Karpas-422 (cell line): Measurements from ENCODE around the gene BRSK2. TPM values are rescaled to one million over a fixed set of nuclear protein-coding genes. Genes with fewer than 3 reads are reported as not detected.

Source experiments
- DNase-seq: peaks from one replicate; pipeline ENCODE4 v3.0.0-alpha.2; 2015
- H2AFZ ChIP-seq: fragments of 200-600 bp; sonication (generic); 2 replicates; pipeline ENCODE4 v1.6.1; 2014; ENCODE audit warnings: antibody characterized with exemption, low read length, mixed read lengths
- H3K27ac ChIP-seq: fragments of 200-600 bp; sonication (generic); 2 replicates; pipeline ENCODE4 v1.5.1; 2014; ENCODE audit warnings: mild to moderate bottlenecking, low read length, moderate library complexity
- H3K27me3 ChIP-seq: fragments of 200-600 bp; sonication (generic); 2 replicates; pipeline ENCODE4 v1.6.1; 2014; ENCODE audit warnings: low read length, mixed read lengths
- H3K36me3 ChIP-seq: fragments of 200-600 bp; sonication (generic); 2 replicates; pipeline ENCODE4 v1.6.1; 2014; ENCODE audit warnings: low read length, mixed read lengths; ENCODE audit not compliant: insufficient read depth
- H3K4me1 ChIP-seq: fragments of 200-600 bp; sonication (generic); 2 replicates; pipeline ENCODE4 v1.6.1; 2014; ENCODE audit warnings: mild to moderate bottlenecking, low read length, mixed read lengths
- H3K4me2 ChIP-seq: fragments of 200-600 bp; sonication (generic); 2 replicates; pipeline ENCODE4 v1.6.1; 2014; ENCODE audit warnings: low read length, low read depth, mild to moderate bottlenecking; ENCODE audit not compliant: poor library complexity, severe bottlenecking
- H3K4me3 ChIP-seq: fragments of 200-600 bp; sonication (generic); 2 replicates; pipeline ENCODE4 v1.5.1; 2014; ENCODE audit warnings: mild to moderate bottlenecking, antibody characterized with exemption, low read length, mixed read lengths
- H3K79me2 ChIP-seq: fragments of 200-600 bp; sonication (generic); 2 replicates; pipeline ENCODE4 v1.6.1; 2014; ENCODE audit warnings: mild to moderate bottlenecking, low read length, mixed read lengths
- H3K9ac ChIP-seq: fragments of 200-600 bp; sonication (generic); 2 replicates; pipeline ENCODE4 v1.6.0; 2014; ENCODE audit warnings: low read length
- H3K9me2 ChIP-seq: fragments of 200-600 bp; sonication (generic), shearing (Covaris generic); replicated peaks from 2 replicates; pipeline ENCODE4 v1.6.0; 2014; ENCODE audit warnings: mild to moderate bottlenecking, low read length, moderate library complexity; ENCODE audit not compliant: insufficient read depth
- H3K9me3 ChIP-seq: fragments of 300-700, 200-600 bp; sonication (generic); 2 replicates; pipeline ENCODE4 v1.6.1; 2014; ENCODE audit warnings: low read length, mixed read lengths
- H4K20me1 ChIP-seq: fragments of 200-600 bp; sonication (generic); 2 replicates; pipeline ENCODE4 v1.6.1; 2014; ENCODE audit warnings: mild to moderate bottlenecking, antibody characterized with exemption, low read length, low read depth; ENCODE audit not compliant: insufficient read depth
- total RNA-seq: library from RNA; depleted of rRNA; stranded (reverse); fragments of >200 nt; shearing (Covaris generic); gene quantifications from 2 replicates; pipeline ENCODE4 v1.2.3, GENCODE V29; 2014; ENCODE audit warnings: low replicate concordance

BRSK2 gene
- total RNA-seq, 1 experiment from 2014 or later: not detected

DNA sequence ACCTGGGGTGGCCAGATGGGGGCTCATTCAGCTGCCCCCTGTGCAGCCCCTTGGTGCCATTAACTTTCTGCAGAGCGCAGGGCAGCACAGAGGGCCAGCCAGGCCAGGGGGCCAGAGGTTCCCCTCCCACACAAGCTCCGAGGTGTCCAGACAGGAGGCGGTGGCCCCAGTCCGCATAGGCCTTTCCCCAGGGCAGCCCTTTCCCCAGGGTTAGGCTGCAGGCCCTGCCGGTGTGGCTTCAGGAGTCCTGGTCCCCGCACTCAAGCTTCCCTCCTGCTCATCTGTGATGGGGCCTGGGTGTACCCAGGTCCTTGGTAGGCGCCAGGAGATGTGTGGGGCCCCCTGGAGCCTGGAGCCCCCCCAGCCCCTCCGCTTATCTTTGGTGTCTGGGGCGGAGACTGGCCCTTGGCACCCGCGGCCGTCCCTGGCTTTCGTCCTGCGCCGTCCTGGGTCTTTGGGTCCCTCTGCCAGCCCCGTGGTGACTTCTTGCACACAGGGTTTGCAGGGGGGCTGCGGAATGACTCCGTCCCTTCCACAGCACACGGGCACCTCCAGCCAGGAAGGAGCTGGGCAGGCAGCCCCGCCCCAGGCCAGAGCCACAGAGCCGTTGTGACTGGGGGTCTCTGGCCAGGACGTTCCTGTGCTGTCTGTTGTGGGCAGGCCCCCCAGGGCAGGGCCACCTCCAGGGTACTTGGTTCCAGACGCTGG, 8.9 kb downstream of the BRSK2 start:
- Histone ChIP-seq H4K20me1 (peaks cover 8% of the 10 kb centered on the region; the same call in 1 of the 2 replicates), H3K9me2 (no peaks in the 10 kb centered on the region), H3K4me2 (no peak overlapping the region), H3K4me1 (peaks cover 2% of the 10 kb centered on the region; the same call in 1 of the 2 replicates), H3K9me3 (no peaks in the 10 kb centered on the region), H3K9ac (no peak overlapping the region), H3K27ac (no peak overlapping the region), H2AFZ (no peak overlapping the region), H3K4me3 (no peak overlapping the region), H3K79me2 (no peaks in the 10 kb centered on the region), H3K36me3 (no peaks in the 10 kb centered on the region), H3K27me3 (no peaks in the 10 kb centered on the region)
- DNase-seq: no peak

GRCh38 chr11:1399386-1400316, 9.9 kb downstream of the BRSK2 start:
- Histone ChIP-seq H3K36me3 (no peaks in the 10 kb centered on the region), H3K9me2 (no peaks in the 10 kb centered on the region), H2AFZ (no peak overlapping the region), H3K27ac (no peak overlapping the region), H3K9me3 (no peaks in the 10 kb centered on the region), H4K20me1 (peaks cover 8% of the 10 kb centered on the region; the same call in 1 of the 2 replicates), H3K4me1 (peaks cover 2% of the 10 kb centered on the region; the same call in 1 of the 2 replicates), H3K4me3 (no peak overlapping the region), H3K27me3 (no peaks in the 10 kb centered on the region), H3K79me2 (no peaks in the 10 kb centered on the region), H3K4me2 (no peak overlapping the region), H3K9ac (no peak overlapping the region)
- peak; percentile 25 for DNase-seq

DNA sequence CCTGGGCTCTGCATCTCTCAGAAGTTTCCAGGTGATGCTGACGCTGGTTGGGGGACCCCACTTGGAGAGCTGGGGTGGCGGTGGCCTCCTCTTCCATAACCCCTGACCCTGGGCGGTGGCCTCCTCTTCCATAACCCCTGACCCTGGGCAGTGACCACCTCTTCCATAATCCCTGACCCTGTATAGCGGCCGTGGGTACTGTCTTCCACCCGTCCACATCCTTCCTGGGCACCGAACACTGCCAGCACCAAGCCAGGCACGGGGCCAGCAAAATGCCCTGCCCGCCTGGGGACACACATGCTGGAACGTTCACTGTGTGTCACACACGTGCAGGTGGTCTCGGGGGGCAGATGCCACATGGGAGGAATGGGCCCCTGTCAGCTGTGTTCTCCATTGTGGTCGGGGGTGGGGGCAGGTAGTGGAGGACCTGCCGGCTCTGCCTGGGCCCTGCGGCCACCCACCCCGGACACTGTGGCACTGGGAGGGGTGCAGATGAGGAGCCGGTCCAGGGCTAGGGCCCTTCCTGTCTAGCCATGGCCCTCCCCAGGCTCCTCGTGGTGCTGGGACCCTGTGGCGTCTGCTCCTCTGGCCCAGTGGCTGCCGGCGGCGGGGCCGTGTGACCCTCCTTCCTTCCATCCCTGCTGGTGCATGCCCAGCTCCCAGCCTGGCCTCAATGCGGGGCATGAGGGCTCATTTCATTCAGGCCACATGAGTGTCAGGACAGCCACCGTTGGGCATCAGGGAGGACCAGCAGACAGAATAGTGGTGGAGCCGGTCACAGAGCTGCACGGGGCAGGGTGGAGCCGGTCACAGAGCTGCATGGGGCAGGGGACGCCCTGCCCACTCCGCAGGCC, 10.8 kb downstream of the BRSK2 start:
- H3K9me2 ChIP-seq: no peaks in the 10 kb centered on the region
- no peaks in the 10 kb centered on the region for H3K9me3 ChIP-seq
- DNase-seq: no peak
- H3K27ac ChIP-seq: no peak overlapping the region
- no peaks in the 10 kb centered on the region for H3K27me3 ChIP-seq
- no peak overlapping the region for H3K4me3 ChIP-seq
- H3K36me3 ChIP-seq: no peaks in the 10 kb centered on the region
- no peak overlapping the region for H2AFZ ChIP-seq
- H3K4me1 ChIP-seq: peaks cover 2% of the 10 kb centered on the region; the same call in 1 of the 2 replicates
- no peak overlapping the region for H3K4me2 ChIP-seq
- no peaks in the 10 kb centered on the region for H3K79me2 ChIP-seq
- no peak overlapping the region for H3K9ac ChIP-seq
- H4K20me1 ChIP-seq: peaks cover 8% of the 10 kb centered on the region; the same call in 1 of the 2 replicates

GRCh38 chr11:1401171-1401445, 11.4 kb downstream of the BRSK2 start:
- Histone ChIP-seq H4K20me1 (peaks cover 8% of the 10 kb centered on the region; the same call in 1 of the 2 replicates), H3K4me2 (no peak overlapping the region), H2AFZ (no peak overlapping the region), H3K9me2 (no peaks in the 10 kb centered on the region), H3K9me3 (no peaks in the 10 kb centered on the region), H3K9ac (no peak overlapping the region), H3K27ac (no peak overlapping the region), H3K36me3 (no peaks in the 10 kb centered on the region), H3K4me1 (peaks cover 2% of the 10 kb centered on the region; the same call in 1 of the 2 replicates), H3K79me2 (no peaks in the 10 kb centered on the region), H3K4me3 (no peak overlapping the region), H3K27me3 (no peaks in the 10 kb centered on the region)
- DNase-seq: no peak

DNA sequence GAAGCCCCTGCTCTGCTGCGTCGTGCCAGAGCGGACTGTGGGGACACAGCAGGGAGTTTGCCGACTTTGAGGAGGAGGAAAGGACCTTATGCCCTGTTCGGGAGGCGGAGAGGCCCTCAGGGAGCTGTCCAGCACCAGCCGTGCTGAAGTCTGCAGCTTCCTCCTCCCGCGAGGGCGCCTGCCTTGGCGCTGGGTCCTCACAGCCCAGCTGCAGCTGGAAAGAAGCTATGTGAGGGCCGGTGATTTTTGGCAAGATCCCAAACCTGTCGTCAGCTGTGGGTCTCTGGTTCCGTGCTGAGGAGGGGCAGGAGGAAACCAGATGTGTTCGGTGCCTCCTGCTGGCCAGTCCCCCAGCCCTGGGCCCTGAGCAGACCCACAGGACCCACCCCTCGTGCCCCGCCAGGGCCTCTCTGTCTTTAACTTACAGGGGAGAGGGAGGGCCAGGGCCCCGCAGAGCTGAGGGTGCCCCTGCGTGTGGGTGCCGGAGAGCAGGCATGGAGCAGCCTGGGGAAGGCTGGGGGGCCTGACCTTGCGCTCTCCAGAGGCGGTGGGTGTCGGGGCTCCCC, 12.0 kb downstream of the BRSK2 start:
- H3K9me2 ChIP-seq: no peaks in the 10 kb centered on the region
- H3K4me1 ChIP-seq: peaks cover 2% of the 10 kb centered on the region; the same call in 1 of the 2 replicates
- no peak overlapping the region for H3K4me3 ChIP-seq
- H3K9ac ChIP-seq: no peak overlapping the region
- no peak overlapping the region for H2AFZ ChIP-seq
- no peaks in the 10 kb centered on the region for H3K27me3 ChIP-seq
- DNase-seq: peak; percentile 85
- H3K36me3 ChIP-seq: no peaks in the 10 kb centered on the region
- H3K4me2 ChIP-seq: no peak overlapping the region
- no peaks in the 10 kb centered on the region for H3K79me2 ChIP-seq
- peaks cover 8% of the 10 kb centered on the region; the same call in 1 of the 2 replicates for H4K20me1 ChIP-seq
- H3K9me3 ChIP-seq: no peaks in the 10 kb centered on the region
- no peak overlapping the region for H3K27ac ChIP-seq

DNA sequence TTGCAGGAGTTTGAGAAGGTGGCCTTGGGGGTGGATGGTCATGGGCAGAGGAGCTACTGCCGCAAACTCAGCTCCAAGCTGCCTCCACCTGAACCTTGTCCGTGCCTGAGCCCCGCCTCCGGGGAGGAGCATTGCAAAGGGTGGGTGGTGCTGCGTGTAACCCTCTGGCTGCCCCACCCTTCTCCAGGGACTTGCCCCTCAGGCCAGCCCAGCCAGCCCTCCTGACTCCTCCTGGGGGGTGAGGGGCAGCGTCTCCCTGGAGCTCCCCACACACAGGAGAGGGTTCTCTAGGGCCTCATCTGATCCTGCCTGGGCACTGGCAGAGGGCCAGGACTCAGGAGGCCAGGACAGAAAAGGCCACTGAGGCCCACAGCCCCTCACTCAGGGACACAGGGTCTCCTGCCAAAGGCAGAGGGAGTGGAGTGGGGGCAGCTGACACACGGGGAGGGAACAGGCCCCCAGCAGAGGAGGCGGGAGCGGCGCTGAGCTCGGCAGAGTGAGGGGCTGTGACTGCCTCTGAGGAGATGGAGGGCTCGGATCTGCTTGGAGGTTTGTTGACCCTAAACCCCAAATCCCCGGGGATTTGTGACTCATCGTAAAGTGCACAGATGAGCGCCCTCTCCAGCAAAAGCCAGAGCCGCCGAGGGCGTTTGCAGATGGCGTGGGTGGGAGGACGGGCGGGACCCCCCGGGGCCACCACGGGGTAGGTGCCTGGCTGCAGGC, 12.8 kb downstream of the BRSK2 start:
- no peak overlapping the region for H3K4me3 ChIP-seq
- H3K9me3 ChIP-seq: no peaks in the 10 kb centered on the region
- H3K9me2 ChIP-seq: no peaks in the 10 kb centered on the region
- peaks cover 8% of the 10 kb centered on the region; the same call in 1 of the 2 replicates for H4K20me1 ChIP-seq
- H3K9ac ChIP-seq: no peak overlapping the region
- no peak overlapping the region for H3K27ac ChIP-seq
- H3K27me3 ChIP-seq: no peaks in the 10 kb centered on the region
- no peaks in the 10 kb centered on the region for H3K79me2 ChIP-seq
- peak; percentile 67 for DNase-seq
- no peak overlapping the region for H3K4me2 ChIP-seq
- H3K4me1 ChIP-seq: peaks cover 2% of the 10 kb centered on the region; the same call in 1 of the 2 replicates
- no peak overlapping the region for H2AFZ ChIP-seq
- no peaks in the 10 kb centered on the region for H3K36me3 ChIP-seq

DNA sequence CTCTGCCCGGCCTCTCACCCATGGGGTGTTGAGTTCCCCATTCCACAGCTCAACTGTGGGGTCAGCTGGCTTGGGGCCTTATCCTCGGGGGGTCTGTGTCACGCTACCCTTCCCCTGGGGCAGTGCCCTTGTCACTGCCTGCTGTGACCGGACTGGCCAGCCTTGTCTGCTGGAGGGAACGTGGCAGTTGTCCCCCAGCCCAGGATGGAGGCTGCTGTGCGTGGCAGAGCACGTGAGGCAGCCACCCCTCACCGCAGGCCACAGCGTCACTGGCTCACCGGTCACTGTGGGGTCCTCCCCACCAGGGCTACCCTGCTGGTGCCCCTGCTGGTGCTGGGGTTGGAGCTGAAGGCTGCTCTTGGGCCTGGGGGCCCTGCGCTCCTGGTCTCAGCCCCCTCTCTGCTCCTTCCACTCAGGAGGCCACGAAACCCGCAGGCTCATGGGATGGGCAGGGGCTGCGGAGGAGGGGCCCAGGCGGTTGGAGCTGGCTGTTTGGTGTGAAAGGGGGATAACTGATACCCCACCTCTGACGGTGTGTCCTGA, 13.4 kb downstream of the BRSK2 start:
- H3K36me3 ChIP-seq: no peaks in the 10 kb centered on the region
- H3K9me2 ChIP-seq: no peaks in the 10 kb centered on the region
- H3K9me3 ChIP-seq: no peaks in the 10 kb centered on the region
- H2AFZ ChIP-seq: no peak overlapping the region
- no peak overlapping the region for H3K9ac ChIP-seq
- H3K4me3 ChIP-seq: no peak overlapping the region
- H3K27ac ChIP-seq: no peak overlapping the region
- no peaks in the 10 kb centered on the region for H3K27me3 ChIP-seq
- no peak overlapping the region for H3K4me2 ChIP-seq
- DNase-seq: no peak
- peaks cover 2% of the 10 kb centered on the region; the same call in 1 of the 2 replicates for H3K4me1 ChIP-seq
- H4K20me1 ChIP-seq: peaks cover 8% of the 10 kb centered on the region; the same call in 1 of the 2 replicates
- H3K79me2 ChIP-seq: no peaks in the 10 kb centered on the region
